Chondrocyte (in vitro differentiated cells): ENCODE results near the gene LILRA1. TPM values are rescaled to one million over a fixed set of nuclear protein-coding genes. Genes with fewer than 3 reads are reported as not detected.

ENCODE experiments used
- DNase-seq: peaks from one replicate; pipeline ENCODE4 v3.0.0; 2021; ENCODE audit warnings: mixed read lengths, low spot score
- H3K27ac Mint-ChIP-seq: one replicate; pipeline ENCODE4 v1.8.0; 2021; ENCODE audit warnings: mild to moderate bottlenecking, moderate library complexity, mixed read lengths; ENCODE audit not compliant: unreplicated experiment
- H3K27me3 Mint-ChIP-seq: 2 replicates; pipeline ENCODE4 v1.8.0; 2021; ENCODE audit warnings: low read depth, mixed read lengths
- H3K36me3 Mint-ChIP-seq: 2 replicates; pipeline ENCODE4 v1.8.0; 2021; ENCODE audit warnings: low read depth, mixed read lengths
- H3K4me1 Mint-ChIP-seq: 2 replicates; pipeline ENCODE4 v1.8.0; 2021; ENCODE audit warnings: low read depth, mild to moderate bottlenecking, mixed read lengths
- H3K4me3 Mint-ChIP-seq: one replicate; pipeline ENCODE4 v1.8.0; 2021; ENCODE audit warnings: mild to moderate bottlenecking, moderate library complexity, mixed read lengths; ENCODE audit not compliant: unreplicated experiment
- H3K9me3 Mint-ChIP-seq: 2 replicates; pipeline ENCODE4 v1.8.0; 2021; ENCODE audit warnings: low read depth, mixed read lengths
- CTCF ChIP-seq: fragments of 200-600 bp; sonication (generic); IDR thresholded peaks from 2 replicates; pipeline ENCODE4 v1.5.0; 2021; ENCODE audit warnings: antibody characterized with exemption, mild to moderate bottlenecking, moderate library complexity
- total RNA-seq: library from RNA; stranded (reverse); gene quantifications from 3 replicates; pipeline ENCODE4 v1.2.1, GENCODE V29; 2021

Gene LILRA1
- total RNA-seq, 1 donor from 2014 or later: not detected

- H3K9me3 Mint-ChIP-seq: peaks cover 22% of the 10 kb centered on the region
- DNase-seq: no peak
- H3K36me3 Mint-ChIP-seq: no peaks in the 10 kb centered on the region
- no peak for TF ChIP-seq CTCF
- H3K4me3 Mint-ChIP-seq: no peak overlapping the region
- H3K27ac Mint-ChIP-seq: no peak overlapping the region
- no peaks in the 10 kb centered on the region for H3K27me3 Mint-ChIP-seq
- H3K4me1 Mint-ChIP-seq: no peaks in the 10 kb centered on the region
Observed at GRCh38 chr19:54552913-54553310, 40.5 kb upstream of the LILRA1 start.

GRCh38 chr19:54554006-54554405 lies 39.4 kb upstream of the LILRA1 start:
- no peak overlapping the region for H3K4me3 Mint-ChIP-seq
- H3K36me3 Mint-ChIP-seq: no peaks in the 10 kb centered on the region
- no peak for TF ChIP-seq CTCF
- H3K9me3 Mint-ChIP-seq: peaks cover 31% of the 10 kb centered on the region
- H3K27me3 Mint-ChIP-seq: no peaks in the 10 kb centered on the region
- no peak for DNase-seq
- no peak overlapping the region for H3K27ac Mint-ChIP-seq
- no peaks in the 10 kb centered on the region for H3K4me1 Mint-ChIP-seq

GRCh38 chr19:54554896-54555295 lies 38.5 kb upstream of the LILRA1 start:
- Mint-ChIP-seq H3K36me3 (no peaks in the 10 kb centered on the region), H3K4me1 (no peaks in the 10 kb centered on the region), H3K27me3 (no peaks in the 10 kb centered on the region), H3K27ac (no peak overlapping the region), H3K4me3 (no peak overlapping the region), H3K9me3 (peaks cover 35% of the 10 kb centered on the region)
- DNase-seq: no peak
- no peak for TF ChIP-seq CTCF

GRCh38 chr19:54556194-54556593 lies 37.2 kb upstream of the LILRA1 start:
- H3K36me3 Mint-ChIP-seq: no peaks in the 10 kb centered on the region
- no peak overlapping the region for H3K4me3 Mint-ChIP-seq
- DNase-seq: no peak
- H3K4me1 Mint-ChIP-seq: no peaks in the 10 kb centered on the region
- no peaks in the 10 kb centered on the region for H3K27me3 Mint-ChIP-seq
- no peak for TF ChIP-seq CTCF
- no peak overlapping the region for H3K27ac Mint-ChIP-seq
- H3K9me3 Mint-ChIP-seq: peaks cover 31% of the 10 kb centered on the region

- Mint-ChIP-seq H3K4me3 (no peak overlapping the region), H3K27me3 (no peaks in the 10 kb centered on the region), H3K36me3 (no peaks in the 10 kb centered on the region), H3K9me3 (peaks cover 20% of the 10 kb centered on the region), H3K4me1 (no peaks in the 10 kb centered on the region), H3K27ac (no peak overlapping the region)
- DNase-seq: no peak
- no peak for TF ChIP-seq CTCF
Observed at GRCh38 chr19:54558339-54558738, 35.1 kb upstream of the LILRA1 start.
